Measurements from ENCODE around the gene CGAS. TPM values are rescaled to one million over a fixed set of nuclear protein-coding genes. Genes with fewer than 3 reads are reported as not detected.

The CGAS gene
- total RNA-seq, 1 donor, result 6.2 TPM

GRCh38 chr6:73391675-73392074 is 60.4 kb downstream of the CGAS start:
- Histone ChIP-seq H3K27me3 (ENCODE audit: insufficient read depth, low read length) (no peaks in the 10 kb centered on the region), H3K9me3 (ENCODE audit: low read depth, low read length) (no peaks in the 10 kb centered on the region), H3K36me3 (ENCODE audit: insufficient read depth, low read length) (no peaks in the 10 kb centered on the region), H3K4me2 (ENCODE audit: insufficient read depth, low read length) (no peak overlapping the region), H3K27ac (ENCODE audit: low read depth, low read length) (no peak overlapping the region), H3K4me3 (ENCODE audit: insufficient read depth, low read length) (no peak overlapping the region), H2AFZ (ENCODE audit: low read length) (no peak overlapping the region), H4K20me1 (ENCODE audit: insufficient read depth, low read length) (no peaks in the 10 kb centered on the region), H3K4me1 (ENCODE audit: insufficient read depth, low read length) (peaks cover 3% of the 10 kb centered on the region), H3K79me2 (ENCODE audit: insufficient read depth, low read length) (no peaks in the 10 kb centered on the region)
- DNase-seq (ENCODE audit: insufficient read length, low spot score, missing footprints), result no peak
- TF ChIP-seq CTCF (IDR thresholded peaks at IDR 0.05; ENCODE audit: extremely low read depth, low read depth, low read length), result no peak

- Histone ChIP-seq H3K9me3 (ENCODE audit: low read depth, low read length) (no peaks in the 10 kb centered on the region), H4K20me1 (ENCODE audit: insufficient read depth, low read length) (no peaks in the 10 kb centered on the region), H2AFZ (ENCODE audit: low read length) (no peak overlapping the region), H3K4me2 (ENCODE audit: insufficient read depth, low read length) (no peak overlapping the region), H3K4me1 (ENCODE audit: insufficient read depth, low read length) (peaks cover 3% of the 10 kb centered on the region), H3K27ac (ENCODE audit: low read depth, low read length) (no peak overlapping the region), H3K27me3 (ENCODE audit: insufficient read depth, low read length) (no peaks in the 10 kb centered on the region), H3K36me3 (ENCODE audit: insufficient read depth, low read length) (no peaks in the 10 kb centered on the region), H3K79me2 (ENCODE audit: insufficient read depth, low read length) (no peaks in the 10 kb centered on the region), H3K4me3 (ENCODE audit: insufficient read depth, low read length) (no peak overlapping the region)
- no peak for DNase-seq (ENCODE audit: insufficient read length, low spot score, missing footprints)
- TF ChIP-seq CTCF (IDR thresholded peaks at IDR 0.05; ENCODE audit: extremely low read depth, low read depth, low read length), result no peak
Observed at GRCh38 chr6:73389854-73390253, 62.2 kb downstream of the CGAS start.

- H3K27me3 ChIP-seq (ENCODE audit: insufficient read depth, low read length), result no peaks in the 10 kb centered on the region
- H3K79me2 ChIP-seq (ENCODE audit: insufficient read depth, low read length), result no peaks in the 10 kb centered on the region
- H3K4me3 ChIP-seq (ENCODE audit: insufficient read depth, low read length), result peak overlapping the region; percentile 83
- peak; percentile 75 for TF ChIP-seq CTCF (IDR thresholded peaks at IDR 0.05; ENCODE audit: extremely low read depth, low read depth, low read length)
- H3K36me3 ChIP-seq (ENCODE audit: insufficient read depth, low read length), result no peaks in the 10 kb centered on the region
- peak overlapping the region; percentile 96 for H2AFZ ChIP-seq (ENCODE audit: low read length)
- H3K27ac ChIP-seq (ENCODE audit: low read depth, low read length), result peak overlapping the region; percentile 26
- peaks cover 3% of the 10 kb centered on the region for H3K4me1 ChIP-seq (ENCODE audit: insufficient read depth, low read length)
- no peaks in the 10 kb centered on the region for H3K9me3 ChIP-seq (ENCODE audit: low read depth, low read length)
- DNase-seq (ENCODE audit: insufficient read length, low spot score, missing footprints), result peak; percentile 91
- H4K20me1 ChIP-seq (ENCODE audit: insufficient read depth, low read length), result no peaks in the 10 kb centered on the region
- peak overlapping the region; percentile 81 for H3K4me2 ChIP-seq (ENCODE audit: insufficient read depth, low read length)
Observed at GRCh38 chr6:73388800-73389512, 63.1 kb downstream of the CGAS start.

- no peaks in the 10 kb centered on the region for H3K79me2 ChIP-seq (ENCODE audit: insufficient read depth, low read length)
- DNase-seq (ENCODE audit: insufficient read length, low spot score, missing footprints), result no peak
- TF ChIP-seq CTCF (IDR thresholded peaks at IDR 0.05; ENCODE audit: extremely low read depth, low read depth, low read length), result no peak
Observed at GRCh38 chr6:73388433-73388799, 63.7 kb downstream of the CGAS start.

More at GRCh38 chr6:73388433-73388799, 63.7 kb downstream of the CGAS start:
- Histone ChIP-seq H3K36me3 (ENCODE audit: insufficient read depth, low read length) (no peaks in the 10 kb centered on the region), H3K4me3 (ENCODE audit: insufficient read depth, low read length) (peak overlapping the region; percentile 83), H3K27ac (ENCODE audit: low read depth, low read length) (no peak overlapping the region), H3K4me1 (ENCODE audit: insufficient read depth, low read length) (peaks cover 3% of the 10 kb centered on the region), H3K27me3 (ENCODE audit: insufficient read depth, low read length) (no peaks in the 10 kb centered on the region), H2AFZ (ENCODE audit: low read length) (peak overlapping the region; percentile 96), H4K20me1 (ENCODE audit: insufficient read depth, low read length) (no peaks in the 10 kb centered on the region), H3K4me2 (ENCODE audit: insufficient read depth, low read length) (peak overlapping the region; percentile 81), H3K9me3 (ENCODE audit: low read depth, low read length) (no peaks in the 10 kb centered on the region)

Measured in osteoblast (primary cell).